NT2/D1 (cell line): ENCODE results near the gene CLASP2.

Source experiments
- DNase-seq: peaks from one replicate; pipeline ENCODE4 v3.0.0-alpha.2; 2011; ENCODE audit warnings: low read depth, low spot score
- H3K27me3 ChIP-seq: 2 replicates; pipeline ENCODE4 v1.6.0; 2011; ENCODE audit warnings: mild to moderate bottlenecking; ENCODE audit not compliant: insufficient read length, insufficient read depth
- H3K36me3 ChIP-seq: 2 replicates; pipeline ENCODE4 v1.6.1; 2011; ENCODE audit warnings: mild to moderate bottlenecking, low read length, mixed read lengths; ENCODE audit not compliant: insufficient read depth, insufficient read length
- H3K4me1 ChIP-seq: 2 replicates; pipeline ENCODE4 v1.5.1; 2011; ENCODE audit not compliant: insufficient read depth, insufficient read length
- H3K4me3 ChIP-seq: 2 replicates; pipeline ENCODE4 v1.5.1; 2011; ENCODE audit warnings: low read depth; ENCODE audit not compliant: insufficient read length
- H3K9ac ChIP-seq: 2 replicates; pipeline ENCODE4 v1.6.0; 2011; ENCODE audit warnings: low read depth; ENCODE audit not compliant: insufficient read length
- H3K9me3 ChIP-seq: 2 replicates; pipeline ENCODE4 v1.5.1; 2011; ENCODE audit warnings: mild to moderate bottlenecking, low read length; ENCODE audit not compliant: insufficient read depth
- SUZ12 ChIP-seq: IDR thresholded peaks from 2 replicates; pipeline ENCODE4 v1.6.1; 2011; ENCODE audit not compliant: insufficient read length, insufficient read depth; ENCODE audit errors: extremely low read depth
- YY1 ChIP-seq: IDR thresholded peaks from 2 replicates; pipeline ENCODE4 v1.6.1; 2011; ENCODE audit not compliant: insufficient read length, insufficient read depth
- ZNF274 ChIP-seq: IDR thresholded peaks from 2 replicates; pipeline ENCODE4 v1.6.1; 2011; ENCODE audit warnings: mild to moderate bottlenecking, low read depth, low read length

CLASP2 gene

DNA sequence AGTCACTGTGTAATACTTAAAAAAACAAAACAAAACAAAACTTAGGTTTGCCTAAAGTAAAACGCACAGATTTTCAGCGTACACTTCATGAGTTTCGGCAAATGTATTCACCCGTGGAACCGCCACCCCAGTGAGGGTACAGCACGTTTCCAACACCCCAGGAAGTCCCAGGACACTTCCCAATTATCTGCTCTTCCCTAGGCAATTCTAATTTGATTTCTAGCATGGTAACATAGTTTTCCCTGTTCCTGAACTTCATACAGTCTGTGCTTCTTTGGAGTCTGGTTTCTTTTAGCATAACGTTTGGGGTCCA is 497 bp upstream of the CLASP2 start:
- H3K27me3 ChIP-seq: no peaks in the 10 kb centered on the region
- peaks cover 3% of the 10 kb centered on the region for H3K36me3 ChIP-seq
- H3K4me3 ChIP-seq: peak overlapping the region; percentile 78
- peak overlapping the region; percentile 91 for H3K9ac ChIP-seq
- H3K9me3 ChIP-seq: no peaks in the 10 kb centered on the region
- TF ChIP-seq YY1: no peak
- no peak for TF ChIP-seq ZNF274
- no peak for TF ChIP-seq SUZ12
- H3K4me1 ChIP-seq: no peaks in the 10 kb centered on the region
- DNase-seq: no peak

DNA sequence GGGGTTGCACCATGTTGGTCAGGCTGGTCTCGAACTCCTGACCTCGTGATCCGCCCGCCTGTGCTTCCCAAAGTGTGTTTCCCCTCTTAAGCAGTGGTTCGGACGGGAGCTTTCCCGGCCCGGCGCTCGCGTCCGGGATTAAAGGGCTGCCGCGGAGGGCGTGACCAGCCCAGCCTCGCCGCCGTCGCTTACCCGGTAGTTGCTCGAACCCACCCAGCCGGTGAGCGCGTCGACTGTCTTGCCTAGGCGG is 513 bp downstream of the CLASP2 start:
- peak; percentile 50 for DNase-seq

DNA sequence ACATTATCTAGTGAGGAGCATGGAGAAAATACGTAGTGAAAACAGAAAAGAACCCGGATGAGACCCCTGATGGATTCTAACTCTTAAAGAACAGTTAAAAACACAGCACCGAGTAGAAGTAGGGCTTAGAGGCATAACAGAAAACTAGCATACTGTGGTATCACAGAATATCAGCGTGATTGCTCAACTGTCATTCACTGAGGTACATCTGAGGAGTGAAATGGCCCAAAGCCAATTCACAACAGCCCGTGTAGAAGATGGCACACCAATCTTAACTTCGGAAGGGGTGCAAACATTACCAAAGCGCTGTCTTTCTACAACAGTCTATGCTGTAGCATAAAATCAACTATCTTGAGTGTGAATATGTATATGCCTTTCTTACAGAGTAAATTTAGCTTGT is 1.8 kb downstream of the CLASP2 start:
- Histone ChIP-seq H3K9ac (no peak overlapping the region), H3K4me3 (peak overlapping the region; percentile 78), H3K9me3 (no peaks in the 10 kb centered on the region), H3K4me1 (no peaks in the 10 kb centered on the region), H3K27me3 (no peaks in the 10 kb centered on the region), H3K36me3 (peaks cover 11% of the 10 kb centered on the region)
- TF ChIP-seq SUZ12: no peak
- no peak for TF ChIP-seq ZNF274
- no peak for TF ChIP-seq YY1
- DNase-seq: no peak

More for the DNA sequence above, 513 bp downstream of the CLASP2 start:
- TF ChIP-seq SUZ12 (no peak), YY1 (no peak)
- Histone ChIP-seq H3K36me3 (peaks cover 3% of the 10 kb centered on the region), H3K27me3 (no peaks in the 10 kb centered on the region), H3K4me1 (no peaks in the 10 kb centered on the region), H3K4me3 (peak overlapping the region; percentile 78), H3K9me3 (no peaks in the 10 kb centered on the region), H3K9ac (peak overlapping the region; percentile 91)

DNA sequence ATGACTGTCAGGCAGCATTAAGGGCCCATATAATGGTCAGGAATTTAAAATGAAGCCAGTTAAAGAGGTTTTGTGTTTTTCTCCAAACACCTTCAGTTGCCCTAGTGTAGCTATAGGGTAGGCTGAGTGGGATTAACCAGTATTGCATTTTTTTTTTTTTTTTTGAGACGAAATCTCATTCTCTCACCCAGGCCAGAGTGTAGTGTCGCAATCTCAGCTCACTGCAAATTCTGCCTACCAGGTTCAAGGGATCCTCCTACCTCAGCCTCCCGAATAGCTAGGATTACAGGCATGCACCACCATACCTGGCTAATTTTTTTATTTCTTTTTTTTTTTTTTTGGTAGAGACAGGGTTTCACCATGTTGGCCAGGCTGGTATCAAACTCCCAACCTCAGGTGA is 7.0 kb downstream of the CLASP2 start:
- Histone ChIP-seq H3K9me3 (peaks cover under 1% of the 10 kb centered on the region; the same call in 1 of the 2 replicates), H3K36me3 (peaks cover 12% of the 10 kb centered on the region), H3K27me3 (no peaks in the 10 kb centered on the region), H3K4me1 (no peaks in the 10 kb centered on the region), H3K4me3 (no peak overlapping the region), H3K9ac (no peak overlapping the region)
- DNase-seq: no peak
- TF ChIP-seq SUZ12: no peak
- TF ChIP-seq YY1: no peak
- TF ChIP-seq ZNF274: no peak

DNA sequence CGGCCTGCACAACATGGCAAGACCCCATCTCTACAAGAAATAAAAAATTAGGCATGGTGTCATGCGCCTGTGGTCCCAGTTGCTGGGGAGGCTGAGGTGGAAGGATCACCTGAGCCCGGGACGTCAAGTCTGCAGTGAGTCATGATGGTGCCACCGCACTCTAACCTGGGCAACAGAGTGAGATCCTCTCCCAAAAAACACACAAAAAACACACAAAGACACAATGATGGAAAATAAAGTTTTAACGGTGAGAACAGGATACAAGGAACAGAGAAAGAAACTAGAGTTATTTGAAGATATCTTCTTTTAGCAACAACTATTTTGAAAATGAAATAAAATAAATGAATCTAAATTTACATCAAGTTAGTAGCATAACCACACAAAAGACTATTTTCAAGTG is 12.0 kb downstream of the CLASP2 start:
- no peak for TF ChIP-seq SUZ12
- no peak for TF ChIP-seq YY1
- no peak for TF ChIP-seq ZNF274
- H3K9me3 ChIP-seq: peaks cover 50% of the 10 kb centered on the region
- H3K9ac ChIP-seq: no peak overlapping the region
- H3K36me3 ChIP-seq: peaks cover 9% of the 10 kb centered on the region
- no peak for DNase-seq
- H3K4me3 ChIP-seq: no peak overlapping the region
- no peaks in the 10 kb centered on the region for H3K27me3 ChIP-seq
- no peaks in the 10 kb centered on the region for H3K4me1 ChIP-seq

GRCh38 chr3:33704891-33705290 is 13.2 kb downstream of the CLASP2 start:
- no peaks in the 10 kb centered on the region for H3K4me1 ChIP-seq
- H3K36me3 ChIP-seq: peaks cover 9% of the 10 kb centered on the region
- TF ChIP-seq SUZ12 (no peak), YY1 (no peak), ZNF274 (no peak)
- DNase-seq: no peak
- H3K27me3 ChIP-seq: no peaks in the 10 kb centered on the region
- no peak overlapping the region for H3K4me3 ChIP-seq
- peaks cover 60% of the 10 kb centered on the region for H3K9me3 ChIP-seq
- H3K9ac ChIP-seq: no peak overlapping the region

GRCh38 chr3:33699275-33699674 is 18.8 kb downstream of the CLASP2 start:
- Histone ChIP-seq H3K9ac (no peak overlapping the region), H3K36me3 (peaks cover 5% of the 10 kb centered on the region), H3K4me1 (no peaks in the 10 kb centered on the region), H3K9me3 (peaks cover 51% of the 10 kb centered on the region), H3K27me3 (no peaks in the 10 kb centered on the region), H3K4me3 (no peak overlapping the region)
- DNase-seq: no peak
- TF ChIP-seq ZNF274 (no peak), SUZ12 (no peak), YY1 (no peak)

- no peak for TF ChIP-seq ZNF274
- peaks cover 10% of the 10 kb centered on the region for H3K9me3 ChIP-seq
These were observed 23.1 kb downstream of the CLASP2 start for GRCh38 chr3:33694944-33695343.

More at GRCh38 chr3:33694944-33695343, 23.1 kb downstream of the CLASP2 start:
- no peak overlapping the region for H3K9ac ChIP-seq
- H3K4me3 ChIP-seq: no peak overlapping the region
- H3K4me1 ChIP-seq: no peaks in the 10 kb centered on the region
- DNase-seq: no peak
- H3K27me3 ChIP-seq: no peaks in the 10 kb centered on the region
- peaks cover 11% of the 10 kb centered on the region for H3K36me3 ChIP-seq
